SK-N-SH treated with all-trans-retinoic acid at 6 μM for 48 hours (cell line): ENCODE measurements around the gene NDUFB10.

Experiments
- ATAC-seq: fragments of 200-7000 bp; cut with Tn5 transposase; 3 replicates; pipeline ENCODE4 v1.9.1; 2020; ENCODE audit warnings: mild to moderate bottlenecking, moderate library complexity
- ARNTL ChIP-seq: fragments of 450-650 bp; formaldehyde crosslinking; IDR thresholded peaks from 2 replicates; pipeline ENCODE4 v1.5.0; 2020; ENCODE audit warnings: low read depth, mild to moderate bottlenecking, moderate library complexity, borderline replicate concordance
- CSDC2 ChIP-seq: fragments of 250-450 bp; sonication (Bioruptor Pico); IDR thresholded peaks from 2 replicates; pipeline ENCODE4 v1.5.0; 2020; ENCODE audit warnings: mild to moderate bottlenecking, moderate library complexity
- ESRRG ChIP-seq: fragments of 250-450 bp; sonication (Bioruptor Pico); IDR thresholded peaks from 2 replicates; pipeline ENCODE4 v1.6.1; 2021; ENCODE audit warnings: mild to moderate bottlenecking
- GLIS3 ChIP-seq: fragments of 250-450 bp; sonication (Bioruptor Pico); IDR thresholded peaks from 2 replicates; pipeline ENCODE4 v1.5.0; 2020; ENCODE audit warnings: mild to moderate bottlenecking, moderate library complexity
- ISL1 ChIP-seq: fragments of 250-450 bp; sonication (Bioruptor Pico); IDR thresholded peaks from 2 replicates; pipeline ENCODE4 v2.1.2; 2022; ENCODE audit warnings: mild to moderate bottlenecking, moderate library complexity
- OSR1 ChIP-seq: fragments of 250-450 bp; sonication (Bioruptor Pico); IDR thresholded peaks from 2 replicates; pipeline ENCODE4 v1.8.0; 2022; ENCODE audit warnings: moderate library complexity, mild to moderate bottlenecking, inconsistent platforms
- PPARA ChIP-seq: fragments of 250-450 bp; sonication (Bioruptor Pico); IDR thresholded peaks from 2 replicates; pipeline ENCODE4 v1.5.0; 2020; ENCODE audit warnings: mild to moderate bottlenecking, borderline replicate concordance
- RARB ChIP-seq: fragments of 250-450 bp; sonication (Bioruptor Pico); IDR thresholded peaks from 2 replicates; pipeline ENCODE4 v1.8.0; 2021; ENCODE audit warnings: mild to moderate bottlenecking, moderate library complexity
- SNAI2 ChIP-seq: fragments of 250-450 bp; sonication (Bioruptor Pico); IDR thresholded peaks from 2 replicates; pipeline ENCODE4 v1.5.0; 2020; ENCODE audit warnings: mild to moderate bottlenecking, moderate library complexity
- TOX ChIP-seq: fragments of 250-450 bp; sonication (Bioruptor Pico); IDR thresholded peaks from 2 replicates; pipeline ENCODE4 v1.8.0; 2021; ENCODE audit warnings: mild to moderate bottlenecking, moderate library complexity, borderline replicate concordance
- ZC3H10 ChIP-seq: fragments of 250-450 bp; sonication (Bioruptor Pico); IDR thresholded peaks from 2 replicates; pipeline ENCODE4 v1.5.1; 2021; ENCODE audit warnings: mild to moderate bottlenecking, moderate library complexity
- ZFP3 ChIP-seq: fragments of 250-450 bp; sonication (Bioruptor Pico); IDR thresholded peaks from 2 replicates; pipeline ENCODE4 v1.5.0; 2020; ENCODE audit warnings: mild to moderate bottlenecking, moderate library complexity
- ZFP30 ChIP-seq: fragments of 450-650 bp; formaldehyde crosslinking; IDR thresholded peaks from 2 replicates; pipeline ENCODE4 v1.5.0; 2022; ENCODE audit warnings: mild to moderate bottlenecking, moderate library complexity
- ZNF565 ChIP-seq: fragments of 450-650 bp; formaldehyde crosslinking; conservative IDR thresholded peaks from 2 replicates; pipeline ENCODE4 v1.5.0; 2020; ENCODE audit warnings: low read depth, mild to moderate bottlenecking, moderate library complexity
- ZNF70 ChIP-seq: fragments of 450-650 bp; formaldehyde crosslinking; IDR thresholded peaks from 2 replicates; pipeline ENCODE4 v1.5.0; 2020; ENCODE audit warnings: mild to moderate bottlenecking, moderate library complexity
- TF ChIP-seq, protein P1 (sequence below): fragments of 250-450 bp; sonication (Bioruptor Pico); IDR thresholded peaks from 2 replicates; pipeline ENCODE4 v1.5.0; 2020; ENCODE audit warnings: mild to moderate bottlenecking, moderate library complexity
- TF ChIP-seq, protein P2 (sequence below): fragments of 250-450 bp; sonication (Bioruptor Pico); IDR thresholded peaks from 2 replicates; pipeline ENCODE4 v1.5.1; 2020; ENCODE audit warnings: low read depth, mild to moderate bottlenecking, moderate library complexity
- TF ChIP-seq, protein P3 (sequence below): fragments of 250-450 bp; sonication (Bioruptor Pico); IDR thresholded peaks from 2 replicates; pipeline ENCODE4 v1.8.0; 2021; ENCODE audit warnings: low read depth, mild to moderate bottlenecking, moderate library complexity, borderline replicate concordance
- TF ChIP-seq, protein P4 (sequence below): fragments of 250-450 bp; sonication (Bioruptor Pico); IDR thresholded peaks from 2 replicates; pipeline ENCODE4 v1.5.1; 2021; ENCODE audit warnings: mild to moderate bottlenecking, moderate library complexity

NDUFB10 gene

DNA sequence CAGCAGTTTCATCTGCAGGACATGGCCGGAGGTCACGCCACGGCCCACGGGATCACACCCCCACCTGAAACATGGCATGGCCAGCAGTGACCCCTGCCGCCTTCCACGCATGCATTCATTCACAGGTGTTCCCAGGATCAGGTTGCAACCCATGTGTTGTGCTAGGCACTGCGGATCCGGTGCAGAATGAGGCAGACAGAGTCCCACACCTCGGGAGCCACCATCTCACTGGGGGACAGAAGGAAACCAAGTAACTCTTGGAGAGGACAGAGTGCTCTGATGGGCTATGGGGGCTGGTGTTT is 12.0 kb upstream of the NDUFB10 start:
- ATAC-seq = no peak
- TF ChIP-seq ISL1 (CRISPR knock-in tag) (no peak), ZFP30 (CRISPR knock-in tag) (no peak), ARNTL (CRISPR knock-in tag) (no peak), ZFP3 (CRISPR knock-in tag) (no peak), RARB (no peak), CSDC2 (CRISPR knock-in tag) (no peak), PPARA (no peak), OSR1 (CRISPR knock-in tag) (no peak), SNAI2 (CRISPR knock-in tag) (no peak)
- TF ChIP-seq, protein P1, sequence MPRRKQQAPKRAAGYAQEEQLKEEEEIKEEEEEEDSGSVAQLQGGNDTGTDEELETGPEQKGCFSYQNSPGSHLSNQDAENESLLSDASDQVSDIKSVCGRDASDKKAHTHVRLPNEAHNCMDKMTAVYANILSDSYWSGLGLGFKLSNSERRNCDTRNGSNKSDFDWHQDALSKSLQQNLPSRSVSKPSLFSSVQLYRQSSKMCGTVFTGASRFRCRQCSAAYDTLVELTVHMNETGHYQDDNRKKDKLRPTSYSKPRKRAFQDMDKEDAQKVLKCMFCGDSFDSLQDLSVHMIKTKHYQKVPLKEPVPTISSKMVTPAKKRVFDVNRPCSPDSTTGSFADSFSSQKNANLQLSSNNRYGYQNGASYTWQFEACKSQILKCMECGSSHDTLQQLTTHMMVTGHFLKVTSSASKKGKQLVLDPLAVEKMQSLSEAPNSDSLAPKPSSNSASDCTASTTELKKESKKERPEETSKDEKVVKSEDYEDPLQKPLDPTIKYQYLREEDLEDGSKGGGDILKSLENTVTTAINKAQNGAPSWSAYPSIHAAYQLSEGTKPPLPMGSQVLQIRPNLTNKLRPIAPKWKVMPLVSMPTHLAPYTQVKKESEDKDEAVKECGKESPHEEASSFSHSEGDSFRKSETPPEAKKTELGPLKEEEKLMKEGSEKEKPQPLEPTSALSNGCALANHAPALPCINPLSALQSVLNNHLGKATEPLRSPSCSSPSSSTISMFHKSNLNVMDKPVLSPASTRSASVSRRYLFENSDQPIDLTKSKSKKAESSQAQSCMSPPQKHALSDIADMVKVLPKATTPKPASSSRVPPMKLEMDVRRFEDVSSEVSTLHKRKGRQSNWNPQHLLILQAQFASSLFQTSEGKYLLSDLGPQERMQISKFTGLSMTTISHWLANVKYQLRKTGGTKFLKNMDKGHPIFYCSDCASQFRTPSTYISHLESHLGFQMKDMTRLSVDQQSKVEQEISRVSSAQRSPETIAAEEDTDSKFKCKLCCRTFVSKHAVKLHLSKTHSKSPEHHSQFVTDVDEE (CRISPR knock-in tag) = no peak
- TF ChIP-seq, protein P2, sequence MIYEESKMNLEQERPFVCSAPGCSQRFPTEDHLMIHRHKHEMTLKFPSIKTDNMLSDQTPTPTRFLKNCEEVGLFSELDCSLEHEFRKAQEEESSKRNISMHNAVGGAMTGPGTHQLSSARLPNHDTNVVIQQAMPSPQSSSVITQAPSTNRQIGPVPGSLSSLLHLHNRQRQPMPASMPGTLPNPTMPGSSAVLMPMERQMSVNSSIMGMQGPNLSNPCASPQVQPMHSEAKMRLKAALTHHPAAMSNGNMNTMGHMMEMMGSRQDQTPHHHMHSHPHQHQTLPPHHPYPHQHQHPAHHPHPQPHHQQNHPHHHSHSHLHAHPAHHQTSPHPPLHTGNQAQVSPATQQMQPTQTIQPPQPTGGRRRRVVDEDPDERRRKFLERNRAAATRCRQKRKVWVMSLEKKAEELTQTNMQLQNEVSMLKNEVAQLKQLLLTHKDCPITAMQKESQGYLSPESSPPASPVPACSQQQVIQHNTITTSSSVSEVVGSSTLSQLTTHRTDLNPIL (CRISPR knock-in tag) = no peak
- TF ChIP-seq, protein P3, sequence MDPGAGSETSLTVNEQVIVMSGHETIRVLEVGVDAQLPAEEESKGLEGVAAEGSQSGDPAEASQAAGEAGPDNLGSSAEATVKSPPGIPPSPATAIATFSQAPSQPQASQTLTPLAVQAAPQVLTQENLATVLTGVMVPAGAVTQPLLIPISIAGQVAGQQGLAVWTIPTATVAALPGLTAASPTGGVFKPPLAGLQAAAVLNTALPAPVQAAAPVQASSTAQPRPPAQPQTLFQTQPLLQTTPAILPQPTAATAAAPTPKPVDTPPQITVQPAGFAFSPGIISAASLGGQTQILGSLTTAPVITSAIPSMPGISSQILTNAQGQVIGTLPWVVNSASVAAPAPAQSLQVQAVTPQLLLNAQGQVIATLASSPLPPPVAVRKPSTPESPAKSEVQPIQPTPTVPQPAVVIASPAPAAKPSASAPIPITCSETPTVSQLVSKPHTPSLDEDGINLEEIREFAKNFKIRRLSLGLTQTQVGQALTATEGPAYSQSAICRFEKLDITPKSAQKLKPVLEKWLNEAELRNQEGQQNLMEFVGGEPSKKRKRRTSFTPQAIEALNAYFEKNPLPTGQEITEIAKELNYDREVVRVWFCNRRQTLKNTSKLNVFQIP (CRISPR knock-in tag) = no peak
- TF ChIP-seq, all 23 proteins: peak for 0

DNA sequence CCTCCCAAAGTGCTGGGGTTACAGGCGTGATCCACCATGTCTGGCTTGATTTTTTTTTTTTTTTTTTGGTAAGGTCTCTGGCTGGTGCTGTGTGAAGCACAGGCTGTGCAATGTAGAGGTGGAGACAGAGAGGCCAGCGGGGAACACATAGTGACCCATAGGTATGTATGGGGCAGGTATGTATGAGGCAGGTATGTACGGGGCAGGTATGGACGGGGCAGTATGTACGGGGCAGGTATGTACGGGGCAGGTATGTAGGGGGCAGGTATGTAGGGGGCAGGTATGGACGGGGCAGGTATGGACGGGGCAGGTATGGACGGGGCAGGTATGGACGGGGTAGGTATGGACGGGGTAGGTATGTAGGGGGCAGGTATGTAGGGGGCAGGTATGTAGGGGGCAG is 9.8 kb upstream of the NDUFB10 start:
- no peak for TF ChIP-seq ZNF70
- TF ChIP-seq ZC3H10 (CRISPR knock-in tag) = no peak
- TF ChIP-seq ARNTL (CRISPR knock-in tag) = no peak
- no peak for TF ChIP-seq ZNF565 (CRISPR knock-in tag)
- TF ChIP-seq, protein P4, sequence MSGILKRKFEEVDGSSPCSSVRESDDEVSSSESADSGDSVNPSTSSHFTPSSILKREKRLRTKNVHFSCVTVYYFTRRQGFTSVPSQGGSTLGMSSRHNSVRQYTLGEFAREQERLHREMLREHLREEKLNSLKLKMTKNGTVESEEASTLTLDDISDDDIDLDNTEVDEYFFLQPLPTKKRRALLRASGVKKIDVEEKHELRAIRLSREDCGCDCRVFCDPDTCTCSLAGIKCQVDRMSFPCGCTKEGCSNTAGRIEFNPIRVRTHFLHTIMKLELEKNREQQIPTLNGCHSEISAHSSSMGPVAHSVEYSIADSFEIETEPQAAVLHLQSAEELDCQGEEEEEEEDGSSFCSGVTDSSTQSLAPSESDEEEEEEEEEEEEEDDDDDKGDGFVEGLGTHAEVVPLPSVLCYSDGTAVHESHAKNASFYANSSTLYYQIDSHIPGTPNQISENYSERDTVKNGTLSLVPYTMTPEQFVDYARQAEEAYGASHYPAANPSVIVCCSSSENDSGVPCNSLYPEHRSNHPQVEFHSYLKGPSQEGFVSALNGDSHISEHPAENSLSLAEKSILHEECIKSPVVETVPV (CRISPR knock-in tag) = no peak
- no peak for TF ChIP-seq ZFP30 (CRISPR knock-in tag)
- TF ChIP-seq ZFP3 (CRISPR knock-in tag) = no peak
- TF ChIP-seq RARB = no peak
- TF ChIP-seq, protein P2 (CRISPR knock-in tag) = no peak
- no peak for TF ChIP-seq ISL1 (CRISPR knock-in tag)
- no peak for TF ChIP-seq TOX (CRISPR knock-in tag)
- TF ChIP-seq, protein P3 (CRISPR knock-in tag) = no peak
- TF ChIP-seq ESRRG = no peak
- no peak for TF ChIP-seq CSDC2 (CRISPR knock-in tag)
- no peak for TF ChIP-seq OSR1 (CRISPR knock-in tag)
- TF ChIP-seq PPARA = no peak
- TF ChIP-seq, all 23 proteins: peak for 0
- ATAC-seq = no peak

DNA sequence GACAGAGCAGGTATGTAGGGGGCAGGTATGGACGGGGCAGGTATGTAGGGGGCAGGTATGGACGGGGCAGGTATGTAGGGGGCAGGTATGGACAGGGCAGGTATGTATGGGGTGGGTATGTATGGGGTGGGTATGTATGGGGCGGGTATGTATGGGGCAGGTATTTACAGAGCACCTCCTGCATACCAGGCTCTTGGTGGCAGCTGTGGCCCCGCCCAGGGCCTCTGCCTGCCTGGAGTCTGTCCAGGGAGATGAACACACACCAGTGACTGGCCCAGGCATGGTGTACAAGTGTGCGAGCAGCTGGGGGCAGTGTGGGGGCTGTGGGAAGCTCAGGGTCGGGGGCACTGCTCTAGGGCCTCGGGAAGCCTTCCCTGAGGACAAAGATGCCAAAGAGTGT is 9.3 kb upstream of the NDUFB10 start:
- ATAC-seq = no peak
- no peak for TF ChIP-seq GLIS3
- TF ChIP-seq, protein P1 (CRISPR knock-in tag) = no peak
- no peak for TF ChIP-seq ZNF565 (CRISPR knock-in tag)
- TF ChIP-seq CSDC2 (CRISPR knock-in tag) = no peak
- no peak for TF ChIP-seq RARB
